CD4-positive, alpha-beta T cell treated with Interleukin-4 for 1 hour (primary cell): Measurements from ENCODE around the gene ADAM8.
"Not testable (repeated sequence)": the region's sequence is repeated elsewhere in the genome, so short reads cannot be mapped to it uniquely, and the experiment has no call there.

Experiments
- DNase-seq, 2 donors: peaks; one replicate each; pipeline ENCODE4 v3.0.0-alpha.2; 2020 to 2022

ADAM8 gene

GRCh38 chr10:133247681-133248333, 28.9 kb downstream of the ADAM8 start:
- DNase-seq, result no peak

GRCh38 chr10:133246236-133246626, 30.4 kb downstream of the ADAM8 start:
- no peak for DNase-seq

- no peak for DNase-seq
These were observed 31.0 kb downstream of the ADAM8 start for GRCh38 chr10:133245439-133246235.

GRCh38 chr10:133243593-133243992, 33.1 kb downstream of the ADAM8 start:
- DNase-seq, result no peak

GRCh38 chr10:133242611-133243356, 33.9 kb downstream of the ADAM8 start:
- DNase-seq, result no peak

- DNase-seq, result no peak
These were observed 35.0 kb downstream of the ADAM8 start for GRCh38 chr10:133241501-133242205.

GRCh38 chr10:133239990-133240389, 36.7 kb downstream of the ADAM8 start:
- DNase-seq, result no peak

GRCh38 chr10:133238466-133238804, 38.2 kb downstream of the ADAM8 start:
- no peak for DNase-seq

GRCh38 chr10:133237588-133238465, 38.8 kb downstream of the ADAM8 start, which contains the start of gene VENTX:
VENTX (plus strand) TSS chr10:133237855; CDS start chr10:133237915, 60 bp downstream.
- DNase-seq, result no peak

GRCh38 chr10:133237241-133237587, 39.5 kb downstream of the ADAM8 start:
- DNase-seq, result no peak

- no peak for DNase-seq
These were observed 40.0 kb downstream of the ADAM8 start for GRCh38 chr10:133236401-133237240.

- DNase-seq, result peak; percentile 17 to 48
These were observed 40.7 kb downstream of the ADAM8 start for GRCh38 chr10:133235932-133236331.

- peak in 1 of 2 donors; percentile 52 for DNase-seq
These were observed 41.3 kb downstream of the ADAM8 start for GRCh38 chr10:133235265-133235855.

- DNase-seq, result not testable (repeated sequence)
These were observed 41.9 kb downstream of the ADAM8 start for GRCh38 chr10:133234796-133235195.

- DNase-seq, result no peak
These were observed 44.6 kb downstream of the ADAM8 start for GRCh38 chr10:133231946-133232574.

GRCh38 chr10:133231244-133231945, 45.3 kb downstream of the ADAM8 start:
- no peak for DNase-seq

GRCh38 chr10:133230387-133231195, 46.1 kb downstream of the ADAM8 start:
- DNase-seq, result peak in 1 of 2 donors; percentile 59

GRCh38 chr10:133230044-133230361, 46.7 kb downstream of the ADAM8 start, which contains the start of gene UTF1:
UTF1 (plus strand) TSS chr10:133230217; CDS start chr10:133230289, 72 bp downstream.
- no peak for DNase-seq
